Stimulated activated naive CD8-positive, alpha-beta T cell treated with anti-CD3 and anti-CD28 coated beads, Interleukin-15, amount 100 ng/mL, for 72 hours (primary cell): ENCODE data around the gene ARF5.

Experiments used
- ATAC-seq: fragments of 150-1000 bp; cut with Tn5 transposase; 2 replicates; pipeline ENCODE4 v1.10.0; 2021; ENCODE audit warnings: mild to moderate bottlenecking, moderate library complexity
- DNase-seq, 2 donors: peaks; one replicate each; pipeline ENCODE4 v3.0.0; 2021 to 2022
- H3K27ac Mint-ChIP-seq, 2 donors: one replicate each; pipeline ENCODE4 v1.8.0; 2022; ENCODE audit warnings: mild to moderate bottlenecking in 2 of 2, mixed read lengths in 2 of 2, moderate library complexity in 2 of 2
- H3K27me3 Mint-ChIP-seq: one replicate; pipeline ENCODE4 v1.8.0; 2022; ENCODE audit warnings: mixed read lengths
- H3K4me1 Mint-ChIP-seq: one replicate; pipeline ENCODE4 v1.8.0; 2022; ENCODE audit warnings: mild to moderate bottlenecking, mixed read lengths
- H3K4me3 Mint-ChIP-seq, 2 donors: one replicate each; pipeline ENCODE4 v1.8.0; 2022; ENCODE audit warnings: mild to moderate bottlenecking in 2 of 2, mixed read lengths in 2 of 2, moderate library complexity in 1 of 2
- H3K9me3 Mint-ChIP-seq, 2 donors: one replicate each; pipeline ENCODE4 v1.8.0; 2022; ENCODE audit warnings: mixed read lengths in 2 of 2

Gene ARF5

DNA sequence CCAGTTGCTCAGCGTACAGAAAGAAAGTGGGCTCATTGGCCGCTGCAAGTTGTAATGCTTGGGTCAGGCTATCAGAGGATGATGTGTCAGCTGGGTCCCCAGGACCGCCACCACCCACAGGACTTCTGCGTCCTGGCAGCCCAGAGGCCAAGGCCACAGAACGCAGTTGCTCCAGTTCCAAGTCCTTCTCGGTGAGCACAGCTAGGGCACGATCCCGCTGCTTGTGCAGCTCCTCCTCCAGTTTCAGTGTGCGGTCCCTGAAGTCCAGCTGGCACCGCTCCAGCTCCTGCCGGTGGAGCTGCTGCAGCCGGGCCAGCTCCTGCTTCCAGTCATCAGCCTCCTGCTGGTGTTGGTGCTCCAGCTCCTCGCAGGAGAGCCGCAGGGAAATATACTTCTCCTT is 5.8 kb upstream of the ARF5 start:
- no peak for ATAC-seq
- peaks cover 52% of the 10 kb centered on the region for H3K4me1 Mint-ChIP-seq
- no peaks in the 10 kb centered on the region for H3K27me3 Mint-ChIP-seq
- no peak overlapping the region for H3K4me3 Mint-ChIP-seq
- DNase-seq, result no peak
- no peaks in the 10 kb centered on the region for H3K9me3 Mint-ChIP-seq
- H3K27ac Mint-ChIP-seq, result peak overlapping the region in 1 of 2 donors; percentile 85

DNA sequence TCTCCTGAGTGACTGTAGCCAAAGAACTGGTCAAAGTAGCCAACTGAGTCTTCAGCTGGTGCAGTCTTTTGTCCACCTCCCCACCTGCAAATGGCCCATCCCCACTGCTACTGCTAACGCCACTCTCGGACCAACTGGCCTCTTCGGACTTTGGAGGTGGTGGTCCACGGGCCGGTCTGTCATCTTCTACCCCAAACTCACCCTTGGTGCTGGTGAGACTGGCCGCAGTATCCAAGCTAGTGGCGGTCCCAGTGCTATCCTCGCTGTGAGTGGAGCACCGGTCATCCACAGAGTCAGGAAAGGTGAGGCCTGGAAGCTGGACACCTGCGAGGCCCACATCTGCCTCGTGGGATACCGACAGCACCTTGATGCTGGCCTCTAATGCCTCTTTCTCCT is 3.6 kb upstream of the ARF5 start:
- Mint-ChIP-seq H3K4me1 (peaks cover 60% of the 10 kb centered on the region), H3K27ac (peak overlapping the region; percentile 95 to 98), H3K27me3 (no peaks in the 10 kb centered on the region), H3K9me3 (no peaks in the 10 kb centered on the region), H3K4me3 (peak overlapping the region; percentile 92 to 94)
- no peak for DNase-seq
- ATAC-seq, result no peak

DNA sequence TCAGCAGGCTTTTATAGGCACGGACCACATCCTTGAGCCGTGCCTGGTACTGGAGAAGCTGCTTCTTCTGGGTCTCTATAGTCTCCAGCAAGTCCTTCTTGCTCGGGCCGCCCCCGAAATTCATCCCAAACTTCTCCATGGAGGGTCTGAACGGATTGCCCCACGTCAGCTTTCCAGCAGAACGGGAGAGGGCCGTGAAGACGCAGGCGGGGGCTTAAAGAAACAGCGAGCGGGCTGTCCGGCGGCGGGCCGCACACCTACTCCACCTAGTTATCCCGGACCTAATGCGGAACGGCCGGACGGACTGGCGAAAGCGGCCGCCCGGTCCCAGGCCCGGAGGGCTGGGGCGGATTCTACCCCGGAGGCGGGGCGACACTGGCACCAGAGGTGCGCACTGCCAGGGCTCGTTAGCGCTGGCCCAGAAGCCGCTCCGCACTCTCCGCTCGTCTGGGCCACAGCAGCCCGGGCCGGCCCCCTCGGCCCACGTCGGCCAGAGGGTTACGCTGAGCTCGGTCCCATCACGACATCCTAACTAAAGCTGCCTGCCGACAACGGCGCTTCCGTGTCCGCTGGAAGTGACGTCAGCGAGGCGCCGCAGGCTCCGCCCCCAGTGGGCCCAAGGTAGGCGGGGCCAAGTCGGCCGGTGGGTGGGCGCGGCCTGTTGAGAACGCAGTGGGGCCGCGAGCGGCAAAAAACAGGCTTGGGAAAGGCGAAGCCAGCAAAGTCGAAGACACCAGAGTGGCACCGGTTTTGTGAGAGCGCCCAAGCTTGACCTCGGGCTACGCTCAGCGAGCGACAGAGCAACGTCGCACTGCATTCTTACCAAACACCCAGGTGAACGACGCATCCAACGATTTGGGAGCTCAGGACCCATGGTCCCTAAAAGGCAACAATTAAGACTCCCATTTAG is 2.9 kb upstream of the ARF5 start, which contains the start of gene GCC1:
Gene GCC1 (minus strand): TSS at position 553 of the 910 bp plus-strand sequence. CDS start 414 bp downstream, at position 139.
- DNase-seq (peak; percentile 92 to 94), ATAC-seq (peak; percentile 74)
- H3K27me3 Mint-ChIP-seq, result no peaks in the 10 kb centered on the region
- H3K4me3 Mint-ChIP-seq, result peak within 1 kb of the TSS; percentile 92 to 94
- no peaks in the 10 kb centered on the region for H3K9me3 Mint-ChIP-seq
- peak within 1 kb of the TSS; percentile 95 to 98 for H3K27ac Mint-ChIP-seq
- peaks cover 62% of the 10 kb centered on the region for H3K4me1 Mint-ChIP-seq

DNA sequence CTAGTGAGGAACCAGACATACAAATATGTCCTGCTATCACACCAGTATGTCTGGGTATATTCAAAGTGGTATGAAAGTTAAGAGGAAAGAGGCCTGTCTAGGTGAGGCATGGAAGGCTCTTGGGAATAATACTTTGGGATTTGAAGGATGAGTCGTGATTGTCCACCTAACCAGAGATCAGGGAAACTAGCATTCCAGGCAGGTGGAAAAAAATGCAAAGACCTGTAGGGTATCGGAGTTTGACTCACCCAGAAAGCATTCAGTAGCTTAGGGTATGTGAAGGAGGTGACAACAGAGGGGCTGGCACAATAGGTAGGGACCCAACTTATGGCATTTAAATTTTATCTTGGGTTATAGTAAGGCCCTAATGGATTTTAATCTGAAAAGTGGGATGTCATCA is 1.9 kb upstream of the ARF5 start:
- no peaks in the 10 kb centered on the region for H3K9me3 Mint-ChIP-seq
- peaks cover 66% of the 10 kb centered on the region for H3K4me1 Mint-ChIP-seq
- H3K27me3 Mint-ChIP-seq, result no peaks in the 10 kb centered on the region
- ATAC-seq, result no peak
- no peak for DNase-seq
- H3K27ac Mint-ChIP-seq, result no peak overlapping the region
- H3K4me3 Mint-ChIP-seq, result peak overlapping the region in 1 of 2 donors; percentile 12

DNA sequence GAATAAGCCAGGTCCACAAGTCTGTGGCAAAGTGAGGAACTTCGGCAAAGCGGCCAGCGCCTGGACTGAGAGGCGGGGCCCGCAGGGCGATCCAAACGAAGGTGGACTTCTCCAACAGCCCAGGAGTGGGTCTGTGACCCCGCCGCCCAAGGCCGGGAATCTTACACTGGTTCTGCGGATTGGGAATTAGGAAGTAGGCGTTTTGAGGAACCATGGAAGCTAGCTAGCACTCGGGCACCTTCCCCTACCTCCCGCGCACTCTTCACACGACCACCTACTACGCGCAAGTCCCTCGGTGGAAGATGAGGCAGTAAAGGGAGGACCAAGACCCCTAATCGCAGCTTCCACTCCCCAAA is 570 bp upstream of the ARF5 start:
- Mint-ChIP-seq H3K27ac (no peak overlapping the region), H3K4me3 (peak overlapping the region; percentile 74 to 80), H3K4me1 (peaks cover 58% of the 10 kb centered on the region), H3K9me3 (no peaks in the 10 kb centered on the region), H3K27me3 (no peaks in the 10 kb centered on the region)
- ATAC-seq (no peak), DNase-seq (no peak)

DNA sequence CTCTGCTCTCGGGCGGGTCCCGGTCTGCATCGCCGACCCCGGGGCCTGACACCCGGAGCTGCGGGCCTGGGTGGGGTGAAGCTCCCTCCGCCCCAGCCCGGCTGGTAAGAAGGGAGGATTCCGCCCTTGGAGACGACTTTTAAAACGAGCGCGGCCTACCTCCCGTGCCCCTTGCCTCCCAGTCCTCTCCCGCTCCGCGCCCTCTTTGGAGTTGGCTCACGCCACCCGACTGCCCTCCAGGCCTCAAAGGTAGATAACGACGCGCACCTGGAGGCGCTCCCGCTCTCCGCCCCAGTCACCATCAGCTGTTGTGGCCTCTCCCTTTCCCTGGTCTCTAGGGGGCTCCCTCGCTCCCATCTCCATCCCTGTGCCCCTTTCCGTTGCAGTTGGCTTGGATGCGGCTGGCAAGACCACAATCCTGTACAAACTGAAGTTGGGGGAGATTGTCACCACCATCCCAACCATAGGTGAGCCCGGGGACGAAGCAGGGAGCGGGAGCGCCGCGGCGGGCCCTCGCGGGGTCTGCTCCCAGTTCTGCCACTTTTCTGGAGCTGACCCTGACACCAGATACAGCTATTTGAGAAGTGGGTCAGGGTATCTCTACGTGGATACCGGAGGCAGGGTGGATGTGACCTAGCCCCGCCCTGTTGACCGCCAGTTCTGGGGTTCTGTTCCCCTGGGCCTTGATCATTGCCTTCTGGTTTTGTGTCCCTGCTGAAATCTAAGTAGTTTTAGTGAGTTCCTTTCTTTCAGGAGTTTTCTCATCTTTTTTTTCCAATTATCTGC is 679 bp downstream of the ARF5 start:
- DNase-seq (peak in 1 of 2 donors; percentile 44), ATAC-seq (peak; percentile 27)
- Mint-ChIP-seq H3K9me3 (no peaks in the 10 kb centered on the region), H3K27ac (peak overlapping the region; percentile 88 to 94), H3K4me1 (peaks cover 46% of the 10 kb centered on the region), H3K4me3 (peak overlapping the region; percentile 87 to 92), H3K27me3 (no peaks in the 10 kb centered on the region)

DNA sequence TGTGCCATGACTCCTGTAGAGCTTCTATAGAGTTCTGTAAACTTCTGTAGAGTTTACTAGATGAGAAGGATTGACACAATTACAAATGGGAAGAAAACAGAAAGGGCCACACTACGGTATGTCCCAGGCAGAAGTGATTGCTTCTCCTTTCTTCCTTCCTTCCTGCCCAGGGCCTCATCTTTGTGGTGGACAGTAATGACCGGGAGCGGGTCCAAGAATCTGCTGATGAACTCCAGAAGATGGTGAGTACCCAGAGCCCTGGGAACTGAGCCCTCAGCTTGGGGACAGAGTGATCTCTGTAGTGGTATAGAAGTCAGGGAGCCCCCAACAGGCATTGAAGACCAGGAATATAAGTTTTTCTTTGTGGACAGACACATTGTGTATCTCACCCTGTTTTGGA is 1.7 kb downstream of the ARF5 start:
- no peak for DNase-seq
- Mint-ChIP-seq H3K4me1 (peaks cover 43% of the 10 kb centered on the region), H3K27me3 (no peaks in the 10 kb centered on the region), H3K9me3 (no peaks in the 10 kb centered on the region), H3K27ac (peak overlapping the region in 1 of 2 donors; percentile 27), H3K4me3 (peak overlapping the region; percentile 20 to 87)
- no peak for ATAC-seq

DNA sequence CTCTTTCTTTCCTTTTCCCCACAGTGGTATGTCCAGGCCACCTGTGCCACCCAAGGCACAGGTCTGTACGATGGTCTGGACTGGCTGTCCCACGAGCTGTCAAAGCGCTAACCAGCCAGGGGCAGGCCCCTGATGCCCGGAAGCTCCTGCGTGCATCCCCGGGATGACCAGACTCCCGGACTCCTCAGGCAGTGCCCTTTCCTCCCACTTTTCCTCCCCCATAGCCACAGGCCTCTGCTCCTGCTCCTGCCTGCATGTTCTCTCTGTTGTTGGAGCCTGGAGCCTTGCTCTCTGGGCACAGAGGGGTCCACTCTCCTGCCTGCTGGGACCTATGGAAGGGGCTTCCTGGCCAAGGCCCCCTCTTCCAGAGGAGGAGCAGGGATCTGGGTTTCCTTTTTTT is 3.0 kb downstream of the ARF5 start:
- peaks cover 37% of the 10 kb centered on the region for H3K4me1 Mint-ChIP-seq
- DNase-seq (no peak), ATAC-seq (no peak)
- H3K27ac Mint-ChIP-seq, result peak overlapping the region in 1 of 2 donors; percentile 23
- no peaks in the 10 kb centered on the region for H3K27me3 Mint-ChIP-seq
- no peaks in the 10 kb centered on the region for H3K9me3 Mint-ChIP-seq
- no peak overlapping the region for H3K4me3 Mint-ChIP-seq

DNA sequence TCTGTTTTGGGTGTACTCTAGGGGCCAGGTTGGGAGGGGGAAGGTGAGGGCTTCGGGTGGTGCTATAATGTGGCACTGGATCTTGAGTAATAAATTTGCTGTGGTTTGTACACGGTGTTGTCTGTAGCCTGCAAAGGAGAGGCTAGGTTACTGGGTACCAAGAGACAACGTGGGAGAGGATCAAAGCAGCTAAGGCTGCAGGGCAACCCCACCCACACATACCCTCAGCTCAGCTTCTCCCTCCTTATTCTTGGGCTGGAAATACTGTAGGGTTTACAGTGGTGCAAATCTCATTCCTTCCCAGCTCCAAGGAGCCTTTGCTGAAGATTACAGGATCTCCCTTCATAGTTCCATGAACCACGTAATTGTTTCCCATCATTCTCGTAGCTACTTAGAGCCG is 3.4 kb downstream of the ARF5 start:
- H3K27ac Mint-ChIP-seq, result peak overlapping the region in 1 of 2 donors; percentile 23
- H3K27me3 Mint-ChIP-seq, result no peaks in the 10 kb centered on the region
- ATAC-seq (no peak), DNase-seq (no peak)
- H3K4me1 Mint-ChIP-seq, result peaks cover 37% of the 10 kb centered on the region
- H3K9me3 Mint-ChIP-seq, result no peaks in the 10 kb centered on the region
- H3K4me3 Mint-ChIP-seq, result no peak overlapping the region

DNA sequence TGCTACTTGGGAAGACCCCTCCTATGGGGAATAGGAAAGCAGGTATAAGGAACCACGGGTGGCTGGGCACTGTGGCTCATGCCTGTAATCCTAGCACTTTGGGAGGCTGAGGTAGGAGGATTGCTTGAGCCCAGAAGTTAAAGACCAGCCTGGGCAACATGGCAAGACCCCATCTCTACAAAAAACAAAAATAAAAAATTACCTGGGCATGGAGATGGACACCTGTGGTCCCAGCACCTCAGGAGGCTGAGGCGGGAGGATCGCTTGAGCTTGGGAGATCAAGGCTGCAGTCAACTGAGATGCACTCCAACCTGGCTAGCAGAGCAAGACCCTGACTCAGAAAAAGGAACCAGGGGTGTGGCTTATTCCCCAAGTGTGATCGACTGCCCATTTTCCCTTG is 4.3 kb downstream of the ARF5 start:
- no peak overlapping the region for H3K4me3 Mint-ChIP-seq
- no peak overlapping the region for H3K27ac Mint-ChIP-seq
- H3K9me3 Mint-ChIP-seq, result no peaks in the 10 kb centered on the region
- H3K4me1 Mint-ChIP-seq, result peaks cover 37% of the 10 kb centered on the region
- H3K27me3 Mint-ChIP-seq, result no peaks in the 10 kb centered on the region
- DNase-seq (no peak), ATAC-seq (no peak)

DNA sequence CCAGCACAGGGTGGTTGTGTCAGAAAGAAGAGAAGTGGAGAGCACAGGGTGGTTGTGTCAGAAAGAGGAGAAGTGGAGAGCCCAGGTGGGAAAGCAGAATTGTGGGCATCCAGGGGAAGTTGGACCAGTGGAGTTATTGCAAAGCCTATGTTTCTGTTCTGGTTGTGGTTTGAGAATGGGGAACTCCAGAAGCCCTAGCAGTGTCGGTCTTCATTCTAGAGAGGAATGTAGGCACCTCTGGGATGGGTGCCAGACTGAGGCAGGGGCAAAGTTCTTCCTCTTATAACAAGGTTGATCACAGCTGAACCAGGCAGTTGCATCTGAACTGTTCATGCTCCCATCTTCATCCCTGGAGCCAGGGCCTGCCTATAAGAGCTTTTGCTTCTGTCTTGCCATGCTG is 6.3 kb downstream of the ARF5 start:
- Mint-ChIP-seq H3K4me3 (no peak overlapping the region), H3K4me1 (peaks cover 30% of the 10 kb centered on the region), H3K27ac (peak overlapping the region in 1 of 2 donors; percentile 55), H3K27me3 (no peaks in the 10 kb centered on the region), H3K9me3 (no peaks in the 10 kb centered on the region)
- DNase-seq, result no peak
- peak; percentile 26 for ATAC-seq

DNA sequence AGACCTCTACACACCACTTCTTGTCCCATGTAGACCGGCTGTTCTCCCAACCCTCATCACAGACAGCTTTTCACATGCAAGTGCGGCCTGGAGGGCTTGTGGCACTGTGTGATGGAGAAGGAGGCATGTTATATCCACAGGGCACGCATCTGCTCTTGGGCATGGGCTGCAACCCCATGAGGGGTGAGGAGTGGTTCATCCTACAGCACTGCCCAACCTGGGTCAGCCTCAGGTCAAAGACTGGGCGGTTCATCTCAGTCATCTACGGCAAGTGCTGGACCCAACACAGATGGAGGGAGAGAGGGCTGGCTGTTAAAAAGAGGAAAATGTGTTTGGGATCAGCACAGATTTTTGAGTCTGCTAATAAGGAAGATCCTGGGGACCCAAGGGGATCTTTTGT is 7.5 kb downstream of the ARF5 start:
- no peak overlapping the region for H3K4me3 Mint-ChIP-seq
- DNase-seq (no peak), ATAC-seq (no peak)
- no peak overlapping the region for H3K27ac Mint-ChIP-seq
- no peaks in the 10 kb centered on the region for H3K9me3 Mint-ChIP-seq
- H3K27me3 Mint-ChIP-seq, result no peaks in the 10 kb centered on the region
- H3K4me1 Mint-ChIP-seq, result peaks cover 18% of the 10 kb centered on the region

DNA sequence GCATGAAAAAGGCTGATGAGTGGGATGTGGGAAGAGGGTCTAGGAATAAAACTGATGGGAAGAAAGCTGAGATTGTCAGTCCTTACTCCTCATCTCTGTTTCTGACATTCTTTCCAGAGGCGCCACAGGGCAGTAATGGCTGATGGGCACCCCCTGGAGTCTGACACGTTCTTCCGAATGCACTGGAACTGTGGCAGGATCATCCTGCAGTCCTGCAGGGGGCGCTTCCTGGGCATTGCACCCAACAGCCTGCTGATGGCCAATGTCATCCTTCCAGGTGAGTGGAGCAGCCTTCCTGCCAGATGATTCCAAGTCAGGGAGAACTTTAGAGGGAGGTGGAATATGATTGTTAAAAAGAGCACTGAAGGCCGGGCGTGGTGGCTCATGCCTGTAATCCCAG is 10.1 kb downstream of the ARF5 start:
- no peak for DNase-seq
- no peaks in the 10 kb centered on the region for H3K9me3 Mint-ChIP-seq
- no peaks in the 10 kb centered on the region for H3K27me3 Mint-ChIP-seq
- peaks cover 7% of the 10 kb centered on the region for H3K4me1 Mint-ChIP-seq
- no peak for ATAC-seq
- no peak overlapping the region for H3K4me3 Mint-ChIP-seq
- no peak overlapping the region for H3K27ac Mint-ChIP-seq

DNA sequence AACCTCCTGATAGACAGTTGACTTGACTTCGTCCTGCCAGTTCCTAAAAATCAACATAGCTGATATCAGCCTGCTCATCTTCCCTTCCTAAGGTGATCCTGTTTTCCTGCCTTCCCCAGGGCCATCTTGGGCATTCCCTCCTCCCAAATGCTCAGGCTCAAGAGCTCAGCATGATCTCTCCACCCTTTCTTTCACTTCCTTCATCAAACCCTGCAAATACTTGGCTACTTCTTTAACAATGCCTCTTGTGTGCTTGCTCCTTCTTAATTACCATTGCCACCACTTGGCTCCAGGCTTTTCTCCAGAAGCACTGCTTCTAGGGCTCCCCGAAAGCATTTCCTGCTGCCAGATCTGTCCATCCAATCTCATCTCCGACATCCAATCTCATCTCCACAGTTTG is 12.7 kb downstream of the ARF5 start:
- DNase-seq, result no peak
- Mint-ChIP-seq H3K4me1 (no peaks in the 10 kb centered on the region), H3K27ac (no peak overlapping the region), H3K9me3 (no peaks in the 10 kb centered on the region), H3K4me3 (no peak overlapping the region), H3K27me3 (no peaks in the 10 kb centered on the region)
- ATAC-seq, result no peak

DNA sequence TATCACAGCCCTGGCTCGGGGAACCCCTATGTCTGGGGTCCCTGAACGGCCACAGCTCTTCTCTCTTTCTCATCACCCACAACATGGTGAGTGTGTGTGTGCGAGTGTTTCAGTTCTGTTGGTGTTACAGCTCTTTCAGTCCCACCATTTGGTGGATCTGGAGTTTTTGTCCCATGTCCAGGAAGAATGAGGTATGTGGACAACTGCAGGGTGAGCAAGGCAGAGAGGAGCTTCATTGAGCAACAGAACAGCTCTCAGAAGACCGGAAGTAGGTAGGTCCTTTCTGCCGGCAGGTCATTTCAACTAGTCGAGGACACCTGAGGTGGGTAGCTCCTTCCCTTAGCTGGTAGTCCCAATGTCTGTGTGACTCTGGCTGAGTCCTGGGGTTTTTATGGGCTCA is 20.2 kb downstream of the ARF5 start:
- H3K27me3 Mint-ChIP-seq, result peaks cover 6% of the 10 kb centered on the region
- ATAC-seq (no peak), DNase-seq (no peak)
- H3K4me3 Mint-ChIP-seq, result no peak overlapping the region
- H3K27ac Mint-ChIP-seq, result no peak overlapping the region
- no peaks in the 10 kb centered on the region for H3K9me3 Mint-ChIP-seq
- no peaks in the 10 kb centered on the region for H3K4me1 Mint-ChIP-seq

DNA sequence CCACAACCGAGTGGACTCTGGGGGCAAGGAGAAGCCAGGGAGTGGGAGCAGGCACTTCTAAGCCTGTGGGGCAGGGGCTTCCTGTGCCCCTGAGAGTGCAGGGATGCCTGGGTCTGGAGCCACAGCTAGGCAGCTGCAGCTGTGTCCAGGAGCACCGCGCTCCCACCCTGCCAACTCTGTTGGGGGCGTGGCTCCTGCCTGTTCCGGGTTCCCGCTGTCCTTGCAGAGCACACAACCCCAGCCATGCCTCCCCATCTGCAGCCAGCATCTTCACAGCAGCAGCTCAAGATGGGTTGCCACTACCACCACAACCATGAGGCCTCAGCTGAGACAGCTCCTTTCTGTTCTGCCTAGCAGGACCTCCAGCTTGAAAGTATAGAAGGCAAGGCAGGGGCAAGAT is 21.1 kb downstream of the ARF5 start:
- H3K27me3 Mint-ChIP-seq, result peaks cover 12% of the 10 kb centered on the region
- DNase-seq (no peak), ATAC-seq (no peak)
- no peak overlapping the region for H3K27ac Mint-ChIP-seq
- no peaks in the 10 kb centered on the region for H3K9me3 Mint-ChIP-seq
- no peak overlapping the region for H3K4me3 Mint-ChIP-seq
- no peaks in the 10 kb centered on the region for H3K4me1 Mint-ChIP-seq
